A549 treated with ZK216348 at 1 μM for 4 hours (cell line): ENCODE results near the gene SEC14L5. TPM values are rescaled to one million over a fixed set of nuclear protein-coding genes. Genes with fewer than 3 reads are reported as not detected.

Experiments used
- total RNA-seq: library from RNA; stranded (reverse); fragments of 200-300 nt; extraction: Qiagen RNA extraction; gene quantifications from 5 replicates; pipeline ENCODE4 v1.2.3, GENCODE V29; 2022; ENCODE audit warnings: low read depth

SEC14L5 gene
- total RNA-seq, result 0.05 to 0.11 TPM (median 0.11 TPM) in 3 of 5 replicates, not detected in the others

DNA sequence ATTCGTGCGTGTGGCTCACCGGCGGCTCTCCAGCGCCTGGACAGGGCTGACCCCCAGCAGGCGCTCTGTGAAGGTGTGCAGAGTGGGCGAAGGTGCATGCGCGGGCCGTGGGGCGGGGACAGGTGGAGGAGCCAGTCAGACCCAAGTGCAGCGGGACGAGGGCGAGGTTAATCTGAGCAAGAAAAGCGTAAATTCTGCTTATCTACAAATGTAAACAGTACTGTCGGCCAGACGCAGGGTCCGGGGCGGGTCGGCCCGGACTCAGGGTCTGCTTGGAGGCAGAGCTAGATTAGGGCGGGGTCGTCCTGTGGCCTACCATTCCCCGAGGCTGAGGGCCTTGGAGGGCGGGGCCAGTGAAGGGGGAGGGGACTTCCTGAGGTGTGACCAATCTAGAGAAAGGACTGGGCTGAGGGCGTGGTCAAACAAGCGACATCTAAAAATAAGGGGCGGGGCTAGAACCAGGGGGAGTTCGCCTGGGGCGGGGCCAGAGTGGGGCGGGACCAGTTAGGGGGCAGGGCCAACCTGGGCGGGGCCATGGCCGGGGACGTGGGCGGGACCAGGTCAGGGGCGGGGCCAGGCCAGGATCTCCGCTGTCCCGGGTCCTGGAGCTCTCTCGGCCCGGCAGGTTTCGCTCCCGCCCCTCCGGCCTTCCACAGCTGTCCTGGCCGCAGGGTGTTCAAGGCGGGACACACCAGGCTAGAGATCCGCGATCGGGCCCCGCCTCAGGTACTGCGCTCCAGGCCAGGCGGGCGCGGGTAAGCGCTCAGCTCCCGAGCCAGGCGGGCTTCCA lies at the start of gene SEC14L5:
TSS of gene SEC14L5 (plus strand) at position 611 of the 790 bp plus-strand sequence. CDS start 994 bp downstream, outside the sequence.

DNA sequence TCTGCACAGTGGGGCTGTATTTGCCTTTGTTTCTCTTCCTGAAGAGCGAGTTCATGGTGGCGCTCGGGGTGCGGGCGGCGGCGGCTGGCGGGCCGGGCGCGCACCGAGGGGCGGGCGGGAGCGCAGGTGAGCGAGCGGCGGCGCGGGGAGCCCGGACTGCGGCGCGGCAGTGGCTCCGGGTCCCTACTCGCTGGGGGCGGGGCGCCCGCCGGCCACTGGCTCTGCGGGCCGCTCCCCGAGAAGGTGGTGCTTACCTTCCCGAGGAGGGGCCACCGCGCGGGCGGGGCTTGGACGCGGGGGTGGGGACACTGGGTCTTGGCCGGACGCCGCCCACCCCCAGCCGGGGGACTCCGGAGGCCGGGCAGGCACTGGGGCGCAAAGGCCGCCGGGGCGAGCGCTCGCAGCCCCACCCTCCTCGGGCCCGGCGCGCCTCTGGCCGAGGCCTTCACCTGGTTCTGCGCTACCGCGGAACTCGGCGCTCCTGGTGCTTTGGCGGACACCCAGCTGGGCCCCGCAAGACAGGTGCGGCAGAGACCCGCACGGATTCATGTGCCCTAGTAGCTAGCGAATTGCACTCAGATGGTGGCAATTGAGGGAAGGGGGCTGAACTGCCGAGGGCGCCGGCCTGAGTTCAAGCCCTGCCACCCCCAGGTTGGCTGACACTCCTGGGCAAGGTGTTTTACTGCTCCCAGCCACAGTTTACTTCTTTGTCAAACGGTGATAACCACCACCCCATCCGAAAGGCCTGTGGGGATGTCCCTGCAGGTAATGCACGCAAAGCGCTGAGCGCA lies 20.9 kb upstream of the SEC14L5 start, which contains the start of gene PPL:
TSS of gene PPL (minus strand) at position 158 of the 791 bp plus-strand sequence. CDS start at position 55, 103 bp downstream.

DNA sequence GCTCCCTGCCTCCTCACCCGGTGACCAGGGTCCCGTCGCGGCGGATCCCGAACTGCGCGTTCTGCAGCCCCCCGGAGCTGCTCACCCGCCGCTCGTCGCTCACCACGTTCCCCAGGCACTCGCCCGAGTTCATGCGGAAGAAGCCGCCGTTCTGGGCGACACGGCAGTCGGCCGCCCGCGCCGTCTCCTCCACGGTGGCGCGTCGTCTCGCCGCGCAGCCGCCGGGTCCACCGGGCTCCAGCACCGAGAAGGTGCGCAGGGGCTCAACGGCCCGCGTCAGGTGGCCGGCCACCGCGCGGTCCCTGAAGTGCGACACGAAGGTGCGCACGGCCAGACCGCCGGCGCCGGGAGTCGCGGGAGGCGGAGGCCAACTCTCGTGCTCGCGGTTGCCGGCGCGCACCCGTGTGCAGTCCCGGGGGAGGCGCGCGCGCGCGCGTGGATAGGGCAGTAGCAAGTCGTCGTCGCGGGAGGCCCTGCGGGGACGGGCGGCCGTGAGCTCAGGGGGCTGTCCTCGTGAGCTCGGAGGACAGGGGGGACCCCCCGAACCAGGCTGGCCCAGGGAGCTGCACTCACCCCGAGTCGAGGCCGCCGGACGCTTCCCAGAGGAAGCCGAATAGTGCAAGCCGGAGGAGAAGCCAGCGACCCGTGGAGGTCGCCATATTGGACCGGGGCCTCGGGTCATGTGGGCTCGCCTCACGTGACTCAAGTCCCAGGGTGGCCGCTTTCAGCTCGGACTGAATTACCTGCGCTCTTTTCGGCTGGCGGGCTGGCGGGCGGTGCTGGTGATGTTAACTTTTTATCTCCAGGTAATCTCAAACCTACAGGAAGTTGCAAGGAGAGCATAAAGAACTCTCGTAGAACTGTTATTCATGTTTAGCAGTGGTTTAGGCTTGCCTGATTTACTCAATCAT lies 75.4 kb downstream of the SEC14L5 start, which contains the start of gene NAGPA:
TSS of gene NAGPA (minus strand) at position 680 of the 911 bp plus-strand sequence. CDS start at position 659, 21 bp downstream.

DNA sequence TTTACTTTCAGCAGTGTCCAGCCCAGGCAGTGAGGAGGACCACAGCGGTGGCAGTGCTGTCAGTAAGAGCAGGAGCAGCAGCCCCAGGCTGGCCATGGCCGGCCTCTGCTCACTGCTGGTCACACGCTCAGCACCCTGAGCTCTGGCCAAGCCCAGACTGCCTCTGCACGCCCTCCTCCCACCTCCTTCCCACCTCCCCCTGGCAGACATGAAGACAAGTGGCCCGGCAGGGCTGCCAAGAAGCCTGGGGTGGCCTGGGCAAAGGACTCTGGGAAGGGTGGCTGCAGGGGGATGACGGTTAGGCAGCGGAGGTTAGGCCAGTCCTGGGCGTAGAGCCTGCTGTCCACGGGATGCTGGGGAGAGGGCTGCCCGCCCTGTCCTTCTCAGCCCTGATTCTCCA lies 107.7 kb downstream of the SEC14L5 start, which contains the start of gene C16orf89:
TSS of gene C16orf89 (minus strand) at position 144 of the 400 bp plus-strand sequence. CDS start at position 96, 48 bp downstream.

Other genes starting within 250 kb of the SEC14L5 start
- gene ANKS3, start 224.1 kb upstream of the SEC14L5 start, total RNA-seq, result 16.5 to 28.9 TPM (median 28.2 TPM) in 5 replicates
- 1.2 to 2.1 TPM (median 1.4 TPM) in 5 replicates for gene DNAAF8, start 223.8 kb upstream of the SEC14L5 start, total RNA-seq
- gene ZNF500, start 191.2 kb upstream of the SEC14L5 start, total RNA-seq, result 5.4 to 10.9 TPM (median 8.2 TPM) in 5 replicates
- gene SEPTIN12, start 170.0 kb upstream of the SEC14L5 start, total RNA-seq, result not detected in 5 replicates
- not detected in 5 replicates for gene SMIM22, start 163.0 kb upstream of the SEC14L5 start, total RNA-seq
- 10.7 to 16.2 TPM (median 15.6 TPM) in 5 replicates for gene ROGDI, start 155.7 kb upstream of the SEC14L5 start, total RNA-seq
- 40.4 to 43.5 TPM (median 41.0 TPM) in 5 replicates for gene GLYR1, start 111.0 kb upstream of the SEC14L5 start, total RNA-seq
- 21.5 to 30.9 TPM (median 27.2 TPM) in 5 replicates for gene UBN1, start 110.8 kb upstream of the SEC14L5 start, total RNA-seq
- gene PPL, start 21.2 kb upstream of the SEC14L5 start, total RNA-seq, result 2.6 to 4.8 TPM (median 4.1 TPM) in 5 replicates
- gene NAGPA, start 75.6 kb downstream of the SEC14L5 start, total RNA-seq, result 12.4 to 19.2 TPM (median 18.4 TPM) in 5 replicates
- gene C16orf89, start 107.6 kb downstream of the SEC14L5 start, total RNA-seq, result not detected in 5 replicates
- 28.2 to 37.7 TPM (median 37.2 TPM) in 5 replicates for gene ALG1, start 113.5 kb downstream of the SEC14L5 start, total RNA-seq
- 21.9 to 27.8 TPM (median 27.2 TPM) in 5 replicates for gene EEF2KMT, start 139.5 kb downstream of the SEC14L5 start, total RNA-seq